Embryonic facial prominence (tissue), 1 donor: Measurements from ENCODE around the gene EIF2B2.

Experiments
- DNase-seq: peaks from one replicate; pipeline ENCODE4 v3.0.0-alpha.2; 2016; ENCODE audit errors: extremely low spot score

Gene EIF2B2

GRCh38 chr14:75002392-75003249, at the start of gene EIF2B2:
Gene EIF2B2 (plus strand): TSS chr14:75002921. CDS start chr14:75002991, 70 bp downstream.
- peak; percentile 92 for DNase-seq

GRCh38 chr14:74953686-74954085, 49.0 kb upstream of the EIF2B2 start:
- DNase-seq, result no peak

GRCh38 chr14:74954232-74954946, 48.3 kb upstream of the EIF2B2 start:
- DNase-seq, result no peak

GRCh38 chr14:74954947-74955228, 47.8 kb upstream of the EIF2B2 start:
- DNase-seq, result no peak

DNA sequence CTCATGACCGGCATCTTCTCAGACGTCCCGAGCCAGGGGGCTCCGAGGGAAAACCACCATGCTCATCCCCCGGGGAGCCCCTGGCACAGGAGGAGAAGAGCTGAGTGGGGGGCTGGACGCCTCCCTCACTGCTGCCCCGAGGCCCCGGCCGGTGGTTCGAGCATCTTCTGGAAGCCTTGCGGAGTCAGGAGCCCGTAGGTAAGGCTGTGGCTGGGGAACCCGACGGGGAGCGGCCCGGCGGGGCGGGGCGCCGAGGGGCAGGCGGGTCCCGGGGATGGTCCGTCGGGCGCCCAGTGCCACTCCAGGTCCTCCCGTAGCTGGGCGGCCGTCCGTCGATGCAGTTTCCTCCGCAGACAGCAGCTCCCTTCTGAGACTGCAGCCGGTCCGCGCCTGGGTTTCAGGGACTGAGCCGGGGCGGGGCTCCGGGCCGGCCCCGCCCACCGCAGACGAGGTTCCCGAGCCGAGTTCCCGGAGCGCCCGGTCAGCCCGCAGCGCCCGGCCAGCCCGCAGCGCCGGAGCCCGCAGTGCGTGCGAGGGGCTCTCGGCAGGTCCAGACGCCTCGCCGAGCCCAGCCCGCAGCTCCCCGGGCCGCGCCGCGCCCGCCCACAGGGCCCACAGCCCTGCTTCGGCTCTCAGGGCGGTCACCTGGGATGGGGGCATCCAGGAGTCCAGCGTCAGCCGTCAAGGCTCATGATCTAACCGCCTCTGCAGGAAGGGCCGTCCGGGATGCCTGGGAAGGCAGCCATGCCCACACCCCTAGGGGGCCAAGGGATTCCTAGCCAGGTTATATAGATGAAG, 47.3 kb upstream of the EIF2B2 start, which contains the start of gene PGF:
TSS of gene PGF (minus strand) at position 369 of the 798 bp plus-strand sequence. CDS start at position 14, 355 bp downstream.
- no peak for DNase-seq

- DNase-seq, result no peak
These were observed 46.8 kb upstream of the EIF2B2 start for GRCh38 chr14:74956027-74956279.

- no peak for DNase-seq
These were observed 46.2 kb upstream of the EIF2B2 start for GRCh38 chr14:74956280-74957072.

GRCh38 chr14:74959596-74960180, 43.0 kb upstream of the EIF2B2 start:
- no peak for DNase-seq

GRCh38 chr14:74960736-74961135, 42.0 kb upstream of the EIF2B2 start:
- DNase-seq, result no peak

DNA sequence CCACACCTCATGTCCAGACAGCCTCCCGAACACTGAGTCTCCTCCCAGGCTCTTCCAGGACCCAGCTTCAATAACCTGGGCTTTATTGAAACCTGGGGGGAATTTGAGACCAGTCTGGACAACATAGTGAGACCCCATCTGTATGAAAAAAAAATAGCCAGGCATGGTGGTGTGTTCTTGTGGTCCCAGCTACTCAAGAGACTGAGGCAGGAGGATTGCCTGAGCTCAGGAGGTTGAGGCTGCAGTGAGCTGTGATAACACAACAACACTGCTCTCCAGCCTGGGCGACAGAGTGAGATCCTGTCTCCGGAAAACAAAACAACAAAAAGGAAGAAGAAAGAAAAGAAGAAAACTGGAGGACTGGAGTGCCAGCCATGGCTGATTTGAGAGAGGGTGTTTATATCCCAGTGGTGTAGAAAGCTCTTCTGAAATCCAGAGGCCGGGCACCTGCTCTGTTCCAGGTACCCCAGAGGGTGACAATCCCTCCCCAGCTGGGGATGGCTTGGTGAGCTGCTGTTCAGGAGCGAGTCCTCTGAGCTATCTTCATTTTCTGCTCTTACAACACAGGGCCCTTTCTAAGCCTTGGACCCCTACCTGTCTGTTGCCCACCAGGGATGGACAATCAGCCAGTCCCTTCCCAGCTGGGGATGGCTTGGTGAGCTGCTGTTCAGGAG, 41.3 kb upstream of the EIF2B2 start:
- no peak for DNase-seq

- DNase-seq, result no peak
These were observed 40.7 kb upstream of the EIF2B2 start for GRCh38 chr14:74962046-74962445.

DNA sequence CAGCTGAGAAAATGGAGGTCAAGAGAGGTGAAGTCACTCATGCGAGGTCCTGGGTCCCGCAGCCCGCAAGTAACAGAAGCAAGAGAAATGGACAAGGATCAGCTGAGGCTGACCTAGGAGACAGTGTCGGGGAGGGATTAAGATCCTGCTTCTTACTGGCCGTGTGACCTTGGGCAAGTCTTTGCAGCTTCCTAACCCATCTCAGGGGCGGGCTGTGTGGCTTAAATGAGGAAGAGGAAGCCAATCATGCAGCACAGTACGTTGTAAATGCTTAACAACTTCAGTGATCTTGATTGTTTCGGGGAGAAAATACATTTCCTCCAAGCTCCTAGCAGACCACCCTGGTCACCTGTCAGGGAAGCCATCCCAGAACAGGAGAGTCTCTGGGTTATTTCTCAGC, 40.2 kb upstream of the EIF2B2 start:
- DNase-seq, result no peak

- no peak for DNase-seq
These were observed 39.5 kb upstream of the EIF2B2 start for GRCh38 chr14:74963178-74963704.

DNA sequence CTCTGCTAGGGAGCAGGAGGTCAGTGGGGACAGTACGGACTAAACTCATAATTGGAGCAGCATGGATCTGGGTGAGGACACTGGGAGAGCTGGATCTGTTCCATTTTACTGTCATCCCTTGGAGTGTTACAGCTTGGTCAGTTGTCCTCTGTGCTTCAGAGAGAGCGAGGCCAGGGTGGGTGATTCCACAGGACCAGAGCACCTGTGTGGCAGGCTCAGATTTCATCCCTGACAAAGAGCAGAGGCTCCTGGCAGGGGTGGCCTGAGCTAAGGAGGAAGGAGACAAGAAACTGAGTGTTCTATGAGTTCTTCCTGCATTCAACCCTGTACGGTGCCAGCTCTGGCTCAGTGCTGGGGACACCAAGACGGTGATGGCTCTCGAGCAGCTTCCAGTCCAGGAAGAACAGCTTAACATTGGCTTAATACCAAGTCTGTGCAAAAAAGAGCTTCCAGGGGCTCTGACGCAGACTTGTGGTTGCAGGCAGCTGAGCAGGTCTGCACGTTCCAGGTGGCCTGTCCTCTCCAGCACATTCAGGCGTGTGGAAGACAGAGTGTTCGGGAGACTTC, 38.9 kb upstream of the EIF2B2 start:
- no peak for DNase-seq

DNA sequence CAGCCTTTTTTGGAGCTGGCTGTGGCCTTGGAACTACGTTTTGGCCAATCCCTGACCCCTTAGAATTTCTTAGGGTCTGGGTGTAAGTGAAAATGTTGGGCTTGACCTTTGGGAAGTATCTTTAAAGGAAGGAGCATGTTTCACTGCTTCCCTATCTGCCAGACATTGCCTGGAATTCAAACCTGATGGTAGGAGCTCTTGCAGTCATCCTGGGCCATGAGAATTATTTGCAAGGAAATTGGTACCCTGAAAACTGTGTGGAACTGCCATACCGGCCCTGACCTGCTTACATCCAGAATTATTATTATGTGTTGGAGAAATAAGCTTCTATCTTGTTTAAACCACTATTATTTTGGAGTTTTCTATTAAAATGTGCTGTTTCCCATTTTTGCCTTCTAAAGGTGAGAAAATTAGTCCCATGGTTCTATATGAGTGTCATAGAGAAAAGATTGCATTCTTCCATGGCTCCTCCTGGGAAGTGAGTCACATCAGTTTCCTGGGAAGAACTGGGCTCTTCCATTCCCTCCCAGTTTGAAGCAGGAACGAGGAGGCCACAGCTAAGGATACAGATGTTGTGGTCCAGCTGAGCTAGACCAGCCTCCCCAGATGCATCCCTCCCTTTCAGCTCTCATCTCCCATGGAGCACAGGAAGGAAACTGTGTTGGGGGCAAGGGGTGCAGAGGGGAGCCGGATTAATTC, 37.8 kb upstream of the EIF2B2 start:
- DNase-seq, result no peak

- no peak for DNase-seq
These were observed 37.1 kb upstream of the EIF2B2 start for GRCh38 chr14:74965486-74966153.

GRCh38 chr14:74968811-74969210, 33.9 kb upstream of the EIF2B2 start:
- no peak for DNase-seq

DNA sequence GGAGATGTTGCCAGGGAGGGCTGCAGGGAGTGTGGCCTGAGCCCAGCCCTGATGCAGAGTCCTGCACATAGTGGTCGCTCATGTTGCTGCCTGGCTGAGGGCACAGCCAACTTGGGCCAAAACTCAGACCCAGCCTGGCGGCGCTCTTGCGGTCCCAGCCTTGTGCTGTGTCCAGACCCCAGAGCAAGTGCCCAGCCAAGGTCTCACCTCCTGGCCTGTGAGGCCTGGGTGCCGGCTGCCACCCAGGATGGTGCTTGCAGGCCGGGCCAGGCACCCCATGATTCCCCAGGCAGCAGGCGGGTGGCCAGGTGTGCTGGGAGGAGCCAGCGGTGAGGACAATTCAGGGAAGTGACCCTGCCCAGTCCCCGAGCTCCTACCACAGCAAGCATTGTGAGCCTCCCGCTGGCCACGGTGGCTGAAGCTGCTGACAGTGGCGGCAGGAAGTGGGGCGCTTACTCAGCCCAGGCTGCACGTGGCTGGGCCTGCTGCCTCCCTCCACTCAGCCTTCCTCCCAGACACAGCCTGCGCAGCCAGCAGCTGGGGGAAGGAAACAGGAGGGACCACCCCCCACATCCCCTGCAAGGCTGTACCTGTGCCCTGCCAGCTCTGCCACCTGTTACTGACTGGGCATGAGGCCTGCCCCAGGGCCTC, 29.6 kb upstream of the EIF2B2 start:
- DNase-seq, result no peak
